NCI-H1930 (cell line): Measurements from ENCODE around the gene TANK.

Source experiments
- DNase-seq, 2 experiments: peaks; one replicate each; lab custom pipeline; 2025; lab: John Stamatoyannopoulos, UW

TANK gene

GRCh38 chr2:161133366-161133765 is 26.9 kb upstream of the TANK start:
- DNase-seq, result no peak

GRCh38 chr2:161134547-161135518 is 25.4 kb upstream of the TANK start:
- no peak for DNase-seq

- DNase-seq, result no peak
Measured at GRCh38 chr2:161135951-161136593, 24.2 kb upstream of the TANK start.

- DNase-seq, result no peak
Measured at GRCh38 chr2:161136696-161137324, 23.4 kb upstream of the TANK start.

DNA sequence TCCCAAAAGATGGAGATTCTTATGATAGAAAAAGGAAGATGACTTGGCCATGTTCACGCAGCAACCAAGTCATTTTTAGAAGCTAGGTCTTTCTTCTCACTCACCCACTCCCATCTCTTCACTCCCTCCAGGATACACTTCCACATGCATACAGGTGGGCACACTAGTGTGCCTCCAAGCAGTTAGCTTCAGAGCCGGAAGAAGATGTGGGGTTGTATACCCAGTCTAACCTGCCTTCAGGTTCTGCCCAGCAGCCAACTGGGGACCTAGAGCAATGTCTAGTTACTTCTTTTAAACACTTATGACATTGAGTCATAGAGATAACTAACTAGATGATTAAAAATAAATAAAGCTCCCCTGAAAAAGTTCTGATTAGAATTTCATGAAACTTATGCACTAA is 21.8 kb upstream of the TANK start:
- no peak for DNase-seq

GRCh38 chr2:161139098-161139987 is 20.9 kb upstream of the TANK start:
- DNase-seq, result no peak

- no peak for DNase-seq
Measured at GRCh38 chr2:161141033-161141432, 19.2 kb upstream of the TANK start.

DNA sequence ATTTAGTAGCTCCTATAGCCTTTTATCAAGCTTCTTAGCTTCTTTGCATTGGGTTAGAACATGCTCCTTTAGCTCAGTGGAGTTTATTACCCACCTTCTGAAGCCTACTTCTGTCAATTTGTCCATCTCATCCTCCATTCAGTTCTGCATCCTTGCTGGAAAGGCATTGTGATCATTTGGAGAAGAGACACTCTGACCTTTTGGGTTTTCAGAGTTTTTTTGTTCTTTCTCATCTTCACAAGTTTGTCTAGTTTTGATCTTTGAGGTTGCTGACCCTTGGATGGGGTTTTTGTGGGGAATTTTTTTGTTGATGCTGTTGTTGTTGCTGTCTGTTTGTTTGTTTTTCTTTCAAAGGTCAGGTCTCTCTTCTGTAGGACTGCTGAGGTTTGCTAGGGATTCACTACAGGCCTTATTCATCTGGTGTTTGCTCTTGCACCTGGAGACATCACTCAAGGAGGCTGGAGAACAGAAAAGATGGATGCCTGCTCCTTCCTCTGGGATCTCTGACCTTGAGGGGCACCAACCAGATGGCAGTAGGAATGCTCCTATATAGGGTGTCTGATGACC is 13.9 kb upstream of the TANK start:
- DNase-seq, result no peak

DNA sequence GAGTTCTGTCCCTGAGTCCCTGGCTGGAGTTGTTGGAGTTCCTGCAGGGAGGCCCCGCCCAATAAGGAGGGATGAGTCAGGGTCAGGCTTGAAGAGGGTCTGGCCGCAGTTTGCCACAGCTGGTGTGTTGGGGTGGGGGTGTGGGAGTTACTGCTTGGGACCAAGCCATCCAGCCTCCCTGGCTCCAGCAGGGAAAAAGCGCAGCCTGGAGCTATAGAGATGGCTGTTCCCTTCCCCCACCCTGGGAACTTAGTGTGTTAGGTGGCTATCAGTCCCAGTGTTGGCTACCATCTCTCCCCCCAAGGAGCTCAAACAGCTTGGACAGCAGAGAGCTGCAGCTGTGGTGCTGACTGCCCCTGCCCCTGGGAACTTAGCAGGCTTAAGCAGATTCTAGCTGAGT is 13.2 kb upstream of the TANK start:
- no peak for DNase-seq

DNA sequence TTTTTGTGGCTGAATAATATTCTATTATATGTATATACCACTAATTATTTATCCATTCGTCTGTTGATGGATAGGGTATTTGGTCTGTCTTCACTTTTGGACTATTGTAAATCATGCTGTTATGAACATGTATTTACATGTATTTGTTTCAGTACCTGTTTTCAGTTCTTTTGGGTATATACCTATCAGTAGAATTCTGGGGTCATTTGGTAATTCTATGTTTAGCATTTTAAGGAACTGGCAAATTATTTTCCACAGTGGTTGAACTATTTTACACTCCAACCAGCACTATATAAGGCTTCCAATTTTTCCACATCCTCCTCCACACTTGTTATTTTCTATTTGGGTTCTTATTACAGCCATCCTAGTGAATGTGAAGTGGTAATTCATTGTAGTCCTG is 12.4 kb upstream of the TANK start:
- DNase-seq, result no peak

DNA sequence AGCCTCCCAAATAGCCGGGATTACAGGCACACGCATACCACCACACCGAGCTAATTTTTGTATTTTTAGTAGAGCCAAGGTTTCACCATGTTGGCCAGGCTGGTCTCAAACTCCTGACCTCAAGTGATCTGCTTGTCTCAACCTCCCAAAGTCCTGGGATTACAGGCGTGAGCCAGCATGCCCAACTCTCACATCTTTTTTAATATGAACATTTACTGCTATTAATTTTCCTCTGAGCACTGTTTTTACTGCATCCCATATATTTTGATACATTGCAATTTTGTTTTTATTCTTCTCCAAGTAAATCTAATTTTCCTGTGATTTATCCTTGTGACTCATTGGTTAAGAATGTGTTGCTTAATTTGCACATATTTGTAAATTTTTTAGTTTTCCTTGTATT is 9.5 kb upstream of the TANK start:
- no peak for DNase-seq

- DNase-seq, result no peak
Measured at GRCh38 chr2:161152302-161152701, 7.9 kb upstream of the TANK start.

- DNase-seq, result no peak
Measured at GRCh38 chr2:161158882-161159281, 1.3 kb upstream of the TANK start.

DNA sequence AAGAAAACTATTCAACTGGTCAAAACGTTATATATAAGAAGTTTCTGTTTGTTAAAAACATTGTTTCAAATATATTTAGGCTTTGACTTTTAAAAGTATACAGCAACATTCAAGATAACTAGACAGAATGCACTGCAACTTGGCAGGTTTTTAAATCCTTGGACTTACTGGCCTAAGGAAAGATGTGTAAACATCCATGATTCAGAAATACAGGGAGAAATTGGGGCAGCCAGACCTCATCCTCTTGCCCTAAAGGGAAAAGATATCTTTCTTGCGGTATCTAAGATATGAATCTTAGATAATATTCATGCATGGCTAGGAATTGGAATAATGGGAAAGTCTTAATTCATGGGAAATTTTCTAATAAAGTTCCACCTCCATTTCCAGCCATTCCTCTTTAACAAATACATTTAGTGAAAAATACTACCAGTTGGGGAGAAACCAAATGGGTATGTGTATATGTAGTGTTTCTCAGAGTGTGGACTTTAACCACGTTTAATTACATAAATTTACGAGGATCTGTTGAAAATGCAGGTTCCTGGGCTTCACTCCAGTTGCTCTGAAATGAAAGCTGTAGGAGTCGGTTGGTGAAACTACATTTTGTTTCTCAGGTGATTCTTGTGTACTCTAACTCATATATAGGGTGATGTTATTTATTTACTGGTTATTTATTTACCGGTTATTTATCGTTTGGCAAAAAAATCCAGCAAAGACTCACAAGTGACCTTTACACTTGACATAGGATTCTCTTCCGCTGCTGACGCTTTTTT is 587 bp upstream of the TANK start:
- DNase-seq, result no peak

- DNase-seq, result no peak
Measured at GRCh38 chr2:161161074-161161706, 962 bp downstream of the TANK start.

DNA sequence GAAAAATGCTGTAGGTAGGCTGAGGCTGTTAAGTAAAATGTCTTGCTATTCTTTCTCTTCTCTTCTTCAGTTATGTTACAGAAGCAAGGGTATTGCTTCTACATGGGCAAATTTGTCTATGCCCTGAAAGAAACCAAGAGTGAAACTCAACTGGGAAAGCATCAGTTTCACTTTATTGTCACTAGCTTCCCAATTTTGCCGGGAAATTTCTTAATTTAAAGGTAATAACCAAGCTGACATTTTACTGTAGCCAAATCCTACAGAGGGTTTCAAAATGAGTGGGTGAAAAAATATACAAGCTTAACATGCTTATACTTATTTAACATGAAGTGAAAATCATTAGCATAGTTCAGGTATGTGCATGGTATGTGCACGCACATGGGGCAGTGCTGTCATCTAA is 3.2 kb downstream of the TANK start:
- DNase-seq, result no peak

DNA sequence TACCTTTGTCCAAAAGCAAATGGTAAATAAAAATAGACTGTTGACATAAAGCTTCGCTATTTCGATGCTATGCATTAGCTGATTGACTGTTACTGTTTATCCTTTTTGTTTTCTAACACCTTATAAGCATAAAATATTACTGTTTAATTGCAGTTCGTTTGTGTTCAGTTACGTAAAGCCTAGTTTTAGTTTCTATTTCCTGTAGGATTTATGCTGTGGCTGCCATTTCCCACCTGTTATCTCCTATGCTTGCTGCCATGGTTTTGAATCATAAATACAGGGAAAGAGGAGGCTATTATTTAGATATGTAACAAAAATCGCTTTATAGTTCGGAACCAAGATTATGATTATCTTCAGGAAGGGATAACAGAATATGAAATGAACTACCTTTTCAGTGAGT is 3.9 kb downstream of the TANK start:
- DNase-seq, result no peak

GRCh38 chr2:161165266-161165665 is 5.0 kb downstream of the TANK start:
- DNase-seq, result no peak

- no peak for DNase-seq
Measured at GRCh38 chr2:161165811-161166210, 5.6 kb downstream of the TANK start.
